ENCODE data around the gene MOK. TPM values are rescaled to one million over a fixed set of nuclear protein-coding genes. Genes with fewer than 3 reads are reported as not detected.

Gene MOK
- total RNA-seq, 1 experiment from 2014 or later, result 2.0 TPM

- ChIA-PET POLR2A (no interaction called here), CTCF (interaction anchor here (0.6 kb wide), 1 partner anchor 89 kb away, joined by 6 read pairs; no protein-coding TSS in a partner anchor)
- DNase-seq (ENCODE audit: low spot score) (no peak), ATAC-seq (no peak)
- Mint-ChIP-seq H3K4me3 (no peak overlapping the region), H3K9me3 (no peaks in the 10 kb centered on the region), H3K36me3 (peaks cover 11% of the 10 kb centered on the region), H3K27me3 (ENCODE audit: low read depth) (no peaks in the 10 kb centered on the region), H3K27ac (no peak overlapping the region), H3K4me1 (peaks cover 32% of the 10 kb centered on the region)
- TF ChIP-seq, protein P1, sequence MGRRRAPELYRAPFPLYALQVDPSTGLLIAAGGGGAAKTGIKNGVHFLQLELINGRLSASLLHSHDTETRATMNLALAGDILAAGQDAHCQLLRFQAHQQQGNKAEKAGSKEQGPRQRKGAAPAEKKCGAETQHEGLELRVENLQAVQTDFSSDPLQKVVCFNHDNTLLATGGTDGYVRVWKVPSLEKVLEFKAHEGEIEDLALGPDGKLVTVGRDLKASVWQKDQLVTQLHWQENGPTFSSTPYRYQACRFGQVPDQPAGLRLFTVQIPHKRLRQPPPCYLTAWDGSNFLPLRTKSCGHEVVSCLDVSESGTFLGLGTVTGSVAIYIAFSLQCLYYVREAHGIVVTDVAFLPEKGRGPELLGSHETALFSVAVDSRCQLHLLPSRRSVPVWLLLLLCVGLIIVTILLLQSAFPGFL (CRISPR knock-in tag; IDR thresholded peaks at IDR 0.05; ENCODE audit: borderline replicate concordance), result no peak
- TF ChIP-seq HMGXB4 (CRISPR knock-in tag; IDR thresholded peaks at IDR 0.05) (no peak), ETV6 (CRISPR knock-in tag; IDR thresholded peaks at IDR 0.05) (no peak), SP1 (CRISPR knock-in tag; conservative IDR thresholded peaks at IDR 0.05) (no peak), GABPB1 (CRISPR knock-in tag; IDR thresholded peaks at IDR 0.05) (no peak), ZNF671 (CRISPR knock-in tag; IDR thresholded peaks at IDR 0.05) (no peak), NFATC4 (CRISPR knock-in tag; IDR thresholded peaks at IDR 0.05) (no peak), ELF4 (CRISPR knock-in tag; IDR thresholded peaks at IDR 0.05; ENCODE audit: low read depth) (no peak), EMX1 (CRISPR knock-in tag; IDR thresholded peaks at IDR 0.05) (no peak)
- TF ChIP-seq, protein P2, sequence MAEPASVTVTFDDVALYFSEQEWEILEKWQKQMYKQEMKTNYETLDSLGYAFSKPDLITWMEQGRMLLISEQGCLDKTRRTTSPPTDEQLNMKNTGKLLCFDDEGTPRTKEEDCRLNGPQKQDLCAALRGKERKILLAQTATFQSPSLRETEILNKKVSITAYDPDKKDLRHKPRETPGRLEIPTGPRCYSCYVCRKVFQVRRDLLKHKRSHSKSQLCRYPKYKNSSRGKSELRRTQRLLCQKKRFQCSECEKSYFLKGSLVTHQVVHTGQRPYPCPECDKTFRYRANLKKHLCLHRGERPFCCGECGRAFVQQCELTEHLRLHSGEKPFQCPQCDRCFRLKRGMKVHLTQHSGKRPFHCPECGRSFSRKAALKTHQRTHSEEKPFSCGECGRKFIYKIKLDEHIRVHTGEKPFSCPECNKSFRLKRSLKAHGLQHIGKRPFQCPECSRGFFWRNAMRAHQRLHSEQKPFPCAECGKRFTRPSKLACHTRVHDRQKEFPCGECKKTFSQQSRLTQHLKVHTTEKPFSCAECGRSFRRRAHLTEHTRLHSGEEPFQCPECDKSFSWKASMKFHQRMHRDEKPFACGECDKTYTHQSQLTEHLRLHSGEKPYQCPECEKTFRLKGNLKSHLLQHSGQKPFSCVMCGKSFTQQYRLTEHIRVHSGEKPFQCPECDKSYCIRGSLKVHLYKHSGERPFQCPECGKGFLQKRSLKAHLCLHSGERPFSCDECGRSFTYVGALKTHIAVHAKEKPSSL (CRISPR knock-in tag; conservative IDR thresholded peaks at IDR 0.05), result no peak
- TF ChIP-seq, protein P3, sequence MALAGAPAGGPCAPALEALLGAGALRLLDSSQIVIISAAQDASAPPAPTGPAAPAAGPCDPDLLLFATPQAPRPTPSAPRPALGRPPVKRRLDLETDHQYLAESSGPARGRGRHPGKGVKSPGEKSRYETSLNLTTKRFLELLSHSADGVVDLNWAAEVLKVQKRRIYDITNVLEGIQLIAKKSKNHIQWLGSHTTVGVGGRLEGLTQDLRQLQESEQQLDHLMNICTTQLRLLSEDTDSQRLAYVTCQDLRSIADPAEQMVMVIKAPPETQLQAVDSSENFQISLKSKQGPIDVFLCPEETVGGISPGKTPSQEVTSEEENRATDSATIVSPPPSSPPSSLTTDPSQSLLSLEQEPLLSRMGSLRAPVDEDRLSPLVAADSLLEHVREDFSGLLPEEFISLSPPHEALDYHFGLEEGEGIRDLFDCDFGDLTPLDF (CRISPR knock-in tag; IDR thresholded peaks at IDR 0.05), result no peak
Measured at GRCh38 chr14:102195446-102195845, 109.5 kb downstream of the MOK start.

GRCh38 chr14:102194856-102195255, 110.1 kb downstream of the MOK start:
- H3K4me1 Mint-ChIP-seq, result peaks cover 38% of the 10 kb centered on the region
- ChIA-PET POLR2A (no interaction called here), CTCF (interaction anchor here (0.6 kb wide), 1 partner anchor 89 kb away, joined by 6 read pairs; no protein-coding TSS in a partner anchor)
- no peak for DNase-seq (ENCODE audit: low spot score)
- H3K36me3 Mint-ChIP-seq, result peaks cover 11% of the 10 kb centered on the region
- H3K27me3 Mint-ChIP-seq (ENCODE audit: low read depth), result no peaks in the 10 kb centered on the region
- H3K4me3 Mint-ChIP-seq, result no peak overlapping the region
- no peak overlapping the region; the same call in 1 of the 2 replicates for H3K27ac Mint-ChIP-seq
- ATAC-seq, result no peak
- H3K9me3 Mint-ChIP-seq, result no peaks in the 10 kb centered on the region
- no peak for TF ChIP-seq CREB1 (CRISPR knock-in tag; IDR thresholded peaks at IDR 0.05)
- TF ChIP-seq, protein P4, sequence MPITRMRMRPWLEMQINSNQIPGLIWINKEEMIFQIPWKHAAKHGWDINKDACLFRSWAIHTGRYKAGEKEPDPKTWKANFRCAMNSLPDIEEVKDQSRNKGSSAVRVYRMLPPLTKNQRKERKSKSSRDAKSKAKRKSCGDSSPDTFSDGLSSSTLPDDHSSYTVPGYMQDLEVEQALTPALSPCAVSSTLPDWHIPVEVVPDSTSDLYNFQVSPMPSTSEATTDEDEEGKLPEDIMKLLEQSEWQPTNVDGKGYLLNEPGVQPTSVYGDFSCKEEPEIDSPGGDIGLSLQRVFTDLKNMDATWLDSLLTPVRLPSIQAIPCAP (CRISPR knock-in tag; IDR thresholded peaks at IDR 0.05), result no peak
- TF ChIP-seq, protein P5, sequence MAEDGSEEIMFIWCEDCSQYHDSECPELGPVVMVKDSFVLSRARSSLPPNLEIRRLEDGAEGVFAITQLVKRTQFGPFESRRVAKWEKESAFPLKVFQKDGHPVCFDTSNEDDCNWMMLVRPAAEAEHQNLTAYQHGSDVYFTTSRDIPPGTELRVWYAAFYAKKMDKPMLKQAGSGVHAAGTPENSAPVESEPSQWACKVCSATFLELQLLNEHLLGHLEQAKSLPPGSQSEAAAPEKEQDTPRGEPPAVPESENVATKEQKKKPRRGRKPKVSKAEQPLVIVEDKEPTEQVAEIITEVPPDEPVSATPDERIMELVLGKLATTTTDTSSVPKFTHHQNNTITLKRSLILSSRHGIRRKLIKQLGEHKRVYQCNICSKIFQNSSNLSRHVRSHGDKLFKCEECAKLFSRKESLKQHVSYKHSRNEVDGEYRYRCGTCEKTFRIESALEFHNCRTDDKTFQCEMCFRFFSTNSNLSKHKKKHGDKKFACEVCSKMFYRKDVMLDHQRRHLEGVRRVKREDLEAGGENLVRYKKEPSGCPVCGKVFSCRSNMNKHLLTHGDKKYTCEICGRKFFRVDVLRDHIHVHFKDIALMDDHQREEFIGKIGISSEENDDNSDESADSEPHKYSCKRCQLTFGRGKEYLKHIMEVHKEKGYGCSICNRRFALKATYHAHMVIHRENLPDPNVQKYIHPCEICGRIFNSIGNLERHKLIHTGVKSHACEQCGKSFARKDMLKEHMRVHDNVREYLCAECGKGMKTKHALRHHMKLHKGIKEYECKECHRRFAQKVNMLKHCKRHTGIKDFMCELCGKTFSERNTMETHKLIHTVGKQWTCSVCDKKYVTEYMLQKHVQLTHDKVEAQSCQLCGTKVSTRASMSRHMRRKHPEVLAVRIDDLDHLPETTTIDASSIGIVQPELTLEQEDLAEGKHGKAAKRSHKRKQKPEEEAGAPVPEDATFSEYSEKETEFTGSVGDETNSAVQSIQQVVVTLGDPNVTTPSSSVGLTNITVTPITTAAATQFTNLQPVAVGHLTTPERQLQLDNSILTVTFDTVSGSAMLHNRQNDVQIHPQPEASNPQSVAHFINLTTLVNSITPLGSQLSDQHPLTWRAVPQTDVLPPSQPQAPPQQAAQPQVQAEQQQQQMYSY (CRISPR knock-in tag; IDR thresholded peaks at IDR 0.05), result no peak
- TF ChIP-seq FOXJ3 (CRISPR knock-in tag; IDR thresholded peaks at IDR 0.05; ENCODE audit: borderline replicate concordance), result no peak
- TF ChIP-seq CREM (CRISPR knock-in tag; IDR thresholded peaks at IDR 0.05), result no peak
- TF ChIP-seq USF2 (CRISPR knock-in tag; IDR thresholded peaks at IDR 0.05), result no peak
- no peak for TF ChIP-seq TEAD4 (CRISPR knock-in tag; IDR thresholded peaks at IDR 0.05)
- no peak for TF ChIP-seq FOXP4 (CRISPR knock-in tag; IDR thresholded peaks at IDR 0.05)
- no peak for TF ChIP-seq ESRRA (CRISPR knock-in tag; IDR thresholded peaks at IDR 0.05; ENCODE audit: borderline replicate concordance)
- no peak for TF ChIP-seq SP1 (CRISPR knock-in tag; conservative IDR thresholded peaks at IDR 0.05)
- TF ChIP-seq JAZF1 (CRISPR knock-in tag; IDR thresholded peaks at IDR 0.05), result no peak
- TF ChIP-seq ZNF396 (CRISPR knock-in tag; IDR thresholded peaks at IDR 0.05; ENCODE audit: borderline replicate concordance), result no peak
- TF ChIP-seq NR1H2 (CRISPR knock-in tag; IDR thresholded peaks at IDR 0.05), result no peak

Data from WTC11 (cell line).